GM19193 (cell line): ENCODE results near the gene WFDC1.

Source experiments
- POLR2A ChIP-seq: IDR thresholded peaks from 4 replicates; pipeline ENCODE4 v1.6.1; 2011; ENCODE audit not compliant: insufficient read depth, insufficient read length; ENCODE audit errors: extremely low read depth

WFDC1 gene

GRCh38 chr16:84349862-84350684 is 55.4 kb downstream of the WFDC1 start:
- TF ChIP-seq POLR2A: no peak

- no peak for TF ChIP-seq POLR2A
These were observed 56.2 kb downstream of the WFDC1 start for GRCh38 chr16:84350685-84351400.

GRCh38 chr16:84351630-84352029 is 57.0 kb downstream of the WFDC1 start:
- no peak for TF ChIP-seq POLR2A

GRCh38 chr16:84354306-84354705 is 59.6 kb downstream of the WFDC1 start:
- TF ChIP-seq POLR2A: no peak

DNA sequence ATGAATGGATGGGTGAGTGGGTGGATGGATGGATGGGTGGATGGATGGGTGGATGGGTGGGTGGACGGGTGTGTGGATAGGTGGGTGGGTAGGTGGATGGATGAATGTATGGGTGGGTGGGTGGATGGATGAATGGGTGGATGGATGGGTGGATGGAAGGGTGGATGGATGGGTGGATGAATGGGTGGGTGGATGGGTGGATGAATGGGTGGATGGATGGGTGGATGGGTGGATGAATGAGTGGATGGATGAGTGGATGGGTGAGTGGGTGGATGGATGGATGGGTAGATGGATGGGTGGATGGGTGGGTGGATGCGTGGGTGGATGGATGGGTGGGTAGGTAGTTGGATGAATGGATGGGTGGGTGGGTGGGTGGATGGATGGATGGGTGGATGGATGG is 60.5 kb downstream of the WFDC1 start:
- no peak for TF ChIP-seq POLR2A

DNA sequence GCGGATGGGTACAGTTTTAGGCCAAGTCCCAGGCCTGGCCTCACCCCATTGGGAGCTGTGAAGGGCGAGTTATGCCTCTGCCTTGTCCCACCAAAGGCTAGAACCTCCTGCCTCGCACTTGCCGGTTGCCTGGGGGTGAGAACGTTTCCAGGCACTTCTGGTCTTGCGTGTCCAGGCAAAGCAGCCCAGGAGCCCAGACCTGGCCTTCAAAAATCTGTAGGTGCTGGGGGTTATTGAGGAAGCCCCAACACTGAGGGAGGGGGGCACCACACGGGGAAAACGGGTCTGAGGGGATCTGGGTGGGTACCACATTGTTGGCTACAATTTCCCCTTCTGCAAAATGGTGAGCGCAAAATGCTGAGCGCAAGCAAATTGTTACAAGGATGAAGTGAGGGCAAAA is 61.5 kb downstream of the WFDC1 start:
- TF ChIP-seq POLR2A: no peak

DNA sequence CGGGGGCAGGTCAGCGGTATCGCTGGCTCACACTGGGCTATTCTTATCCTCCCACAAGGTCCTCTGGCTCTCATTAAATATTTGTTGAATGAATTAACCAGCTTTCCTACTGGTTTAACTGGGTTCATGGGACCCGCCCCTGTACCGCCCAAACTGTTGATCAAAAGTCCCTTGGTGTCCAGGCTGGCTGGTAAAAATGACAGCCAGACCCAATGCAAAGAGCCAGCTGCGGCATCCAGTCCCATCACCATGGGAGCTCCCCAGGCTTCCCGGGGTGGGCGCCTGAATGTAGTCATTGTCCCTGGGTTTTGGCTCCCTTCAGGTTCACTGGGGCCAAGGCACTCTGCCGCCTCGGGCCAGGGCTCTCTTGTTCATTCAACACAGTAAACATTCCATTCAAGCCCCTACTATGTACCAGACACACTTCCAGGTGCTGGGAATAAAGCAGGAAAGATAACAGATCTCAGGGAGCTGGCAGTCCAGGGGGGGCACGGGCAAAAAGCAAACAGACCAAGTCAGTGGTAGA is 62.0 kb downstream of the WFDC1 start:
- TF ChIP-seq POLR2A: no peak

GRCh38 chr16:84357191-84357651 is 62.5 kb downstream of the WFDC1 start:
- no peak for TF ChIP-seq POLR2A

DNA sequence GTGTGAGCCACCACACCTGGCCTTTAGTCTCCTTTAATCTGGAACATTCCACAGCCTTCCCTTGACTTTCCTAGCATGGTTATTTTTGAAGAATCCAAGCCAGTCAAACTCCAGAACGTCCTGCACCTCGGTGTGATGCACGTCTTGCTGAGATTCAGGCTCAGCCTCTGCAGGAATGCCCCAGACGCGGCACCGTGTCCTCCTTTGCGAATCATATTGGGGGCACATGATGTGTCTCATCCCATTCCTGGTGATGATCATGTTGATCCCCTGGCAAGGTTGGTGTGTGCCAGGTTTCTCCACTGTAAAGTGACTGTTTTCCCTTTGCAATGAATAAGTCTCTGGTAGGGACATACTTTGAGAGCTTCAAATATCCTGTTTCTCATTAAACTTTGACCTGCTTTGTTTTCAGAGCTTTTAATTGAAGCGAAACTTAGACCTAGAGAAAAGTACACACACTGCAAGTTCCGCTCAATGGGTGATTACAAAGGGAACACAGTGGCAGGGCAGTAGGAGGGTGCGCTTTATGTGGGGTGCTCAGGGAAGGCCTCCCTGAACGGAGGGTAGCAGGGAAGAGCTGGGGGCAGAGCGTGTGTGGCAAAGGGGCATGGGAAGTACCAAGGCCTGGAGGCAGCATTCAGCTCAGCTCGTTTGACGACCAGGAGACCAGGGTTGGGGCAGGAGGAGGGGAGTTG is 64.1 kb downstream of the WFDC1 start:
- TF ChIP-seq POLR2A: no peak

- no peak for TF ChIP-seq POLR2A
These were observed 64.6 kb downstream of the WFDC1 start for GRCh38 chr16:84359326-84359725.

DNA sequence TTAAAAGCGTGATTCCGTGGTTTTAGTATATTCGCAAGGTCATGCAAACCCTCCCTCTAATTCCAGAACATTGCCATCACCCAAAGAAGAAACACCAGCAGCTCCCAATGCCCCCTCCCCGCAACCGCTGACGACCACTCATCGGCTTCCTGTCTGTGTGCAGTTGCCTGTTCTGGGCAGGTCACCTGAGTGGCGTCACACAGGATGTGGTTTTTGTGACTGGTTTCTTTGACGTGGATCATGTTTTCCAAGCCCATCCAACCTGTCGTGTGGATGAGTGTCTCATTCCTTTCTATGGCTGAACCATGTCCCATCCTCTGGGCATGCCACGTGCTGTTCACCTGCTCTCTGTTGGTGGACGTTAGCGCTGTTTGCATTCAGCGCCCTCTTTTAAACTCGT is 65.5 kb downstream of the WFDC1 start:
- no peak for TF ChIP-seq POLR2A

DNA sequence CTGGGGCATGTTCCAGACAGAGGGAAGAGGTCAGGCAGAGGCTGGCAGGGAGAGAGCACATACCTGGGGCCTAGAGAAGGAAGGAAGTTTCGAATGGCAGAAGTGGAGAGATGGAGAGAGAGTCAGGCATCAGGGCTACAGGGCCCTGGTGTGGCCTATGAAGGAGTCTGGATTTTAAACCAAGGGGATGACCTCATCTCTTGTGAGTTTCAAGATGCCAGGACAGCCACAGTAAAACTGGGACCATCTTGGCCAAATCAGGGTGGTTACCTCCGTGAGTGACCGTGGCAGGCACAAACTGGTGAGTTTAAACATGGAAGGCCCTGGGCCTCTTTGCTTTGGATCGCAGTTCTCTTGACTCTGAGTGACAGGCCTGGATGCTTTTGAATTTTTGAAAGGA is 66.1 kb downstream of the WFDC1 start:
- TF ChIP-seq POLR2A: no peak

GRCh38 chr16:84361546-84361945 is 66.9 kb downstream of the WFDC1 start:
- no peak for TF ChIP-seq POLR2A

DNA sequence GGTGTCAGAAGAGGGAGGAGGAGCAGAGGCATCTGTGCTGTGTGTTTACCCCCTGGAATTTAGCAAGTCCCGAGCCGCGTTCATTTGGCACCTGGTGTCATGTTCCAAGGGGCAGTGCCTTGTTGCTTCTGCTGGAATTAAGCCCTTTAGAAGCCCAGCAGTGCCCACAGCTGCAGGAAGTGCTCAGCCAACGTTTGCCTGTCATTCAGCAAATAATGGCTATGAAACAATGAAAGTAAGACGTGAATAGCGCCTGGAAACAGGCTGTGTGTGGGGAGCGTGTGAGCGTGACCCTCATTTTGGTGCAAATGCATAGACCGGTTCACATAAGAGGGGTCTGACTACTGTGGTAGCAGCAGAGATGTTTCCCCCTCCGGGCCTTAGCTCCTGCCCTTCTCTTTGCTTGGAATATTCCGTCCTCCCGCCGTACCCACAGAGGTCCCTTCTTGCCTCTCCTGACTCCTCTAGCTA is 67.8 kb downstream of the WFDC1 start:
- no peak for TF ChIP-seq POLR2A

GRCh38 chr16:84366208-84366607 is 71.5 kb downstream of the WFDC1 start:
- no peak for TF ChIP-seq POLR2A

DNA sequence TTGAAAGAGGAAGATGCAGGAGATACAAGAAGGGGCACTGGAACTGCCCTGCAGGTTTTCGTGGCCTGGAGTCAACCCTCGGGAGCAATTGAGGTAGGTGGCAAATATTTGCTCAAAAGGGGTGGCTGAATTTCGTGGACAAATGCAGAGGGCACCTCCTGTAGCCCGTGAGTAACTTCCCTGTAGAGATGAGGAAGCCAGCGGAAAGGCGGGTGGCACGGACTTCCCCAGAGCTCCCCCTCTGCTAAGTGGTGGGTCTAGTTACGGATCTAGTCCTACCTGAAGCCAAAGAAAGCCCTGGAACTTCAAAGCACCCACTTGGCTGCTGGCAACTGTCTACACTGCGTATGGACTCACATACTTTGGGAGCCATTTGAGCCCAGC is 72.6 kb downstream of the WFDC1 start:
- no peak for TF ChIP-seq POLR2A

DNA sequence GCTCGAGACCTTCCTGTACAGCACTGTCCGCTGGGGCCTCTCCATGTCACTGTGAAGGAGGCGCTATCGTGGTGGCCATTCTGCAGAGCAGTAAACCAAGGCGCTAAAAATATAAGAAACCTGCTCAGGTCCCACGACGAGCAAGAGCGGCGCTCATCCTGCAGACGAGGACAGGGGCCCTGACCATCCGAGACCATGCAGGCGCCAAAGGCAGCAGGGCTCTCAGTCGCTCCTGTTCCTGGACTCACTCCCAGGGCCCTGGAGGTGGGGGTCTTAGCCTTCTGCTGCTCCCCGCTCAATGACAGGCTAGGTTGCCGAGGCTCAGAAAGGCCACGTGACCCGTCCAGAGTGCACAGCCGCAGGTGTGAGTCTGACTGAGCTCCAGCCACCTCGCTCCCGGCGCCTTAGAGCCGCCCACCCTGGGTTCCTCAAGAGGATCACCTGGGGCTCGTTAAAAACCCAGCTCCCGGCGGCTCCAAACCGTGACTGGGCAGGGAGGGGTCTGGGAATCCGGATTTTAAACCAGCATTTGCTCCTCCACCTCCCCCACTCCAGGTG is 73.2 kb downstream of the WFDC1 start:
- no peak for TF ChIP-seq POLR2A
